GM12873 (cell line): ENCODE data around the gene MAT2A.

Source experiments
- TF ChIP-seq, protein P1 (sequence below): IDR thresholded peaks from 2 replicates; pipeline ENCODE4 v1.5.1; 2012; ENCODE audit warnings: low read depth, mild to moderate bottlenecking, moderate library complexity, low read length, control low read depth; ENCODE audit not compliant: insufficient read depth; ENCODE audit errors: missing control alignments

MAT2A gene

DNA sequence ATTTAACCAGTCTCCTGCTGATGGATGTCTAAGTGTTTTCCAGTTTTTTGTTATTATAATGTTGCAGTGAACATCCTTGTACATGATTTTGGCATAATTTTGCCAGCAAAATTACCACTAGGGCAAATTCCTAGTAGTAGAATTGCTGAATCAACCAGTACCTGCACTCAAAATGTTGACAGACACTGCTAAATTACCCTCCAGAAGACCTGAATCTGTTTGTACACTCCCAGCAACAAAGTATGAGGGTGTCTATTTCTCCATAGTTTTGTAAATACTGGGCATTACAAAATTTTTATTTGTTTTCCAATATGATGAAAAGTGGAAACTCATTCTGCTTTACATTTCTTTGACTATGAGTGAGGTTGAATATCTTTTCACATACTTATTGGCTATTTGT lies 11.2 kb upstream of the MAT2A start:
- TF ChIP-seq, protein P1, sequence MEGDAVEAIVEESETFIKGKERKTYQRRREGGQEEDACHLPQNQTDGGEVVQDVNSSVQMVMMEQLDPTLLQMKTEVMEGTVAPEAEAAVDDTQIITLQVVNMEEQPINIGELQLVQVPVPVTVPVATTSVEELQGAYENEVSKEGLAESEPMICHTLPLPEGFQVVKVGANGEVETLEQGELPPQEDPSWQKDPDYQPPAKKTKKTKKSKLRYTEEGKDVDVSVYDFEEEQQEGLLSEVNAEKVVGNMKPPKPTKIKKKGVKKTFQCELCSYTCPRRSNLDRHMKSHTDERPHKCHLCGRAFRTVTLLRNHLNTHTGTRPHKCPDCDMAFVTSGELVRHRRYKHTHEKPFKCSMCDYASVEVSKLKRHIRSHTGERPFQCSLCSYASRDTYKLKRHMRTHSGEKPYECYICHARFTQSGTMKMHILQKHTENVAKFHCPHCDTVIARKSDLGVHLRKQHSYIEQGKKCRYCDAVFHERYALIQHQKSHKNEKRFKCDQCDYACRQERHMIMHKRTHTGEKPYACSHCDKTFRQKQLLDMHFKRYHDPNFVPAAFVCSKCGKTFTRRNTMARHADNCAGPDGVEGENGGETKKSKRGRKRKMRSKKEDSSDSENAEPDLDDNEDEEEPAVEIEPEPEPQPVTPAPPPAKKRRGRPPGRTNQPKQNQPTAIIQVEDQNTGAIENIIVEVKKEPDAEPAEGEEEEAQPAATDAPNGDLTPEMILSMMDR: no peak

DNA sequence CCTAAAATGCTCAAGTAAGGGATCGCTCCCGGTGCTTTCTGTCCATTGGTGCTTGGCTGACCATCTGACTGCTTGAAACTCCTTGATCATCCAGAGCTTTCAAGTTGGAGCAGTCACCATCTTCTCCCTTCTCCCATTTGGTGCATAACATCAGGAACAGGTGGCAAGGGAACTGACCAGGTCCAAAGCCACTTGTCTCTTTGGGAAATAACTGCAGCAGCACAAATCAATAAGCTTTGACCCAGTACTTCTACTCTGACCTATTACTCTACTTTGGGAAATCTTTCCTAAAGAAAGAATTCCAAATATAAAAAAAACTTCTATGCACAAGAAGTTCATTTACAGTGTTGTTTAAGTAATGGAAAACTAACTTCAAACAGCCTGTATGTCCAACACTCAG lies 10.6 kb upstream of the MAT2A start:
- TF ChIP-seq, protein P1: no peak

- TF ChIP-seq, protein P1: no peak
Observed at GRCh38 chr2:85529809-85530208, 9.2 kb upstream of the MAT2A start.

DNA sequence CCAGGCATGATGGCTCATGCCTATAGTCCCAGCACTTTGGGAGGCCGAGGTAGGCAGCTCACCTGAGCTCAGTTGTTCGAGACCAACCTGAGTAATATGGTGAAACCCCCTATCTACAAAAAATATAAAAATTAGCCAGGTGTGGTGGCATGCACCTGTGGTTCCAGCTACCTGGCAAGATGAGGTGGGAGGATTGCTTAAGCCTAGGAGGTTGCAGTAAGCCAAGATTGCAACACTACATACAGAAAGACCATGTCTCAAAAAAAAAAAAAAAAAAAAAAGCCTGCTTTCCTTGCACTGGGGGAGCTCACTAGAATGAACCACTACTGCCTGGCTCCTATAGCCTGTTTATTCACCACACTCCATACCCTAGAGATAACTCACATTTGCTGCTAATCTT lies 7.4 kb upstream of the MAT2A start:
- TF ChIP-seq, protein P1: no peak

- TF ChIP-seq, protein P1: no peak
Observed at GRCh38 chr2:85534099-85534498, 4.9 kb upstream of the MAT2A start.

- TF ChIP-seq, protein P1: no peak
Observed at GRCh38 chr2:85534881-85535280, 4.1 kb upstream of the MAT2A start.

GRCh38 chr2:85536479-85536878 lies 2.5 kb upstream of the MAT2A start:
- TF ChIP-seq, protein P1: no peak
